ENCODE results near the gene GALNT1.

- TF ChIP-seq CTCF (IDR thresholded peaks at IDR 0.05), result no peak
- TF ChIP-seq POLR2A (IDR thresholded peaks at IDR 0.05), result no peak
These were observed 15.5 kb upstream of the GALNT1 start for GRCh38 chr18:35566019-35566418.
